ENCODE data around the gene WDFY2. TPM values are rescaled to one million over a fixed set of nuclear protein-coding genes. Genes with fewer than 3 reads are reported as not detected.

WDFY2 gene
- total and polyA plus RNA-seq, 2 of the 13 experiments (the other 11 are each of a cell fraction or from before 2014, with no cell fraction given) = 22.6 to 27.0 TPM

- H3K4me2 ChIP-seq (ENCODE audit: low read depth, low read length) = no peak overlapping the region
- no peaks in the 10 kb centered on the region for H4K20me1 ChIP-seq (ENCODE audit: insufficient read depth, low read length)
- no peaks in the 10 kb centered on the region for H3K79me2 ChIP-seq (ENCODE audit: insufficient read depth, low read length)
- DNase-seq (ENCODE audit: low spot score) (no peak), FAIRE-seq (no peak), ATAC-seq (no peak)
- no peak overlapping the region for H3K9ac ChIP-seq (ENCODE audit: insufficient read depth, low read depth, low read length)
- H3K9me3 ChIP-seq (ENCODE audit: low read length) = no peaks in the 10 kb centered on the region
- TF ChIP-seq ZNF746 (CRISPR knock-in tag; IDR thresholded peaks at IDR 0.05) = no peak
- peaks cover 0 to 17% of the 10 kb centered on the region in 2 experiments; a peak in 3 of 5 replicates for H3K36me3 ChIP-seq (replicated peaks in 1 of 2; ENCODE audit: control insufficient read depth in 1 of 2, insufficient read depth in 2 of 2, low read length in 2 of 2)
- no peaks in the 10 kb centered on the region for H3K27me3 ChIP-seq (ENCODE audit: control insufficient read depth in 1 of 2, insufficient read depth in 2 of 2, low read length in 2 of 2)
- intact Hi-C loops (cut with micrococcal nuclease; ENCODE audit: unreplicated experiment) = no loop called here
- no TSS peak for BruUV-seq (replicated peaks)
- H2AFZ ChIP-seq (ENCODE audit: low read length) = no peak overlapping the region
- POLR2A ChIA-PET = no interaction called here
- no peak overlapping the region for H3K4me3 ChIP-seq (replicated peaks in 1 of 3; ENCODE audit: insufficient read depth in 1 of 3, low read depth in 2 of 3, low read length in 3 of 3)
- H3K4me1 ChIP-seq (ENCODE audit: insufficient read depth, low read length) = no peaks in the 10 kb centered on the region
- CTCF ChIA-PET (ENCODE audit: low intra/inter-chr PET ratio, low total read pairs) = no interaction called here
- WGBS (ENCODE audit: low lambda C conversion rate) = 96% methylated on average over 1 of the region's 1 CpG
- in situ Hi-C loops (cut with HindIII; ENCODE audit: extremely low pct_ligation_motif_present, low pct_unique_long_range_greater_than_20kb) = no loop called here
- no peak overlapping the region for H3K27ac ChIP-seq (ENCODE audit: extremely low read length, insufficient read depth, low read length)
Observed at GRCh38 chr13:51713807-51714206, 129.5 kb downstream of the WDFY2 start.

- Histone ChIP-seq H3K36me3 (replicated peaks in 1 of 2; ENCODE audit: control insufficient read depth in 1 of 2, insufficient read depth in 2 of 2, low read length in 2 of 2) (peaks cover 4 to 27% of the 10 kb centered on the region in 2 experiments), H4K20me1 (ENCODE audit: insufficient read depth, low read length) (no peaks in the 10 kb centered on the region), H3K9me3 (ENCODE audit: low read length) (no peaks in the 10 kb centered on the region), H2AFZ (ENCODE audit: low read length) (no peak overlapping the region), H3K79me2 (ENCODE audit: insufficient read depth, low read length) (no peaks in the 10 kb centered on the region), H3K27ac (ENCODE audit: extremely low read length, insufficient read depth, low read length) (no peak overlapping the region), H3K4me2 (ENCODE audit: low read depth, low read length) (no peak overlapping the region), H3K4me3 (replicated peaks in 1 of 3; ENCODE audit: insufficient read depth in 1 of 3, low read depth in 2 of 3, low read length in 3 of 3) (no peak overlapping the region), H3K9ac (ENCODE audit: insufficient read depth, low read depth, low read length) (no peak overlapping the region), H3K4me1 (ENCODE audit: insufficient read depth, low read length) (no peaks in the 10 kb centered on the region), H3K27me3 (ENCODE audit: control insufficient read depth in 1 of 2, insufficient read depth in 2 of 2, low read length in 2 of 2) (no peaks in the 10 kb centered on the region)
- intact Hi-C loops (cut with micrococcal nuclease; ENCODE audit: unreplicated experiment) = no loop called here
- DNase-seq (ENCODE audit: low spot score) (no peak), FAIRE-seq (no peak), ATAC-seq (peak; percentile 60)
- POLR2A ChIA-PET = interaction anchor here (0.7 kb wide), 1 partner anchor 262 kb away, joined by 4 read pairs; the partner anchor contains the start of gene INTS6
- in situ Hi-C loops (cut with HindIII; ENCODE audit: extremely low pct_ligation_motif_present, low pct_unique_long_range_greater_than_20kb) = no loop called here
- 98% methylated on average over 2 of the region's 2 CpGs for WGBS (ENCODE audit: low lambda C conversion rate)
- BruUV-seq (replicated peaks) = no TSS peak
- TF ChIP-seq EED (CRISPR knock-in tag; IDR thresholded peaks at IDR 0.05) = no peak
- CTCF ChIA-PET (ENCODE audit: low intra/inter-chr PET ratio, low total read pairs) = no interaction called here
Observed at GRCh38 chr13:51714663-51715168, 130.5 kb downstream of the WDFY2 start.

- ChIA-PET CTCF (ENCODE audit: low intra/inter-chr PET ratio, low total read pairs) (no interaction called here), POLR2A (no interaction called here)
- Histone ChIP-seq H3K9ac (ENCODE audit: insufficient read depth, low read depth, low read length) (no peak overlapping the region), H3K27me3 (ENCODE audit: control insufficient read depth in 1 of 2, insufficient read depth in 2 of 2, low read length in 2 of 2) (no peaks in the 10 kb centered on the region), H3K79me2 (ENCODE audit: insufficient read depth, low read length) (no peaks in the 10 kb centered on the region), H4K20me1 (ENCODE audit: insufficient read depth, low read length) (no peaks in the 10 kb centered on the region), H2AFZ (ENCODE audit: low read length) (no peak overlapping the region), H3K4me2 (ENCODE audit: low read depth, low read length) (no peak overlapping the region), H3K4me3 (replicated peaks in 1 of 3; ENCODE audit: insufficient read depth in 1 of 3, low read depth in 2 of 3, low read length in 3 of 3) (no peak overlapping the region), H3K9me3 (ENCODE audit: low read length) (no peaks in the 10 kb centered on the region), H3K36me3 (replicated peaks in 1 of 2; ENCODE audit: control insufficient read depth in 1 of 2, insufficient read depth in 2 of 2, low read length in 2 of 2) (peaks cover 5 to 36% of the 10 kb centered on the region in 2 experiments), H3K27ac (ENCODE audit: extremely low read length, insufficient read depth, low read length) (no peak overlapping the region), H3K4me1 (ENCODE audit: insufficient read depth, low read length) (no peaks in the 10 kb centered on the region)
- intact Hi-C loops (cut with micrococcal nuclease; ENCODE audit: unreplicated experiment) = no loop called here
- 95% methylated on average over 3 of the region's 3 CpGs for WGBS (ENCODE audit: low lambda C conversion rate)
- in situ Hi-C loops (cut with HindIII; ENCODE audit: extremely low pct_ligation_motif_present, low pct_unique_long_range_greater_than_20kb) = no loop called here
- FAIRE-seq = no peak
- no peak for ATAC-seq
- DNase-seq (ENCODE audit: low spot score) = no peak
- no TSS peak for BruUV-seq (replicated peaks)
- TF ChIP-seq CHCHD3 (CRISPR knock-in tag; IDR thresholded peaks at IDR 0.05) (no peak), MYC (CRISPR knock-in tag; IDR thresholded peaks at IDR 0.05; ENCODE audit: borderline replicate concordance) (no peak), SUZ12 (IDR thresholded peaks at IDR 0.05; ENCODE audit: low read depth, low read length) (no peak), PAWR (CRISPR knock-in tag; IDR thresholded peaks at IDR 0.05; ENCODE audit: borderline replicate concordance) (no peak), CENPBD1 (CRISPR knock-in tag; IDR thresholded peaks at IDR 0.05; ENCODE audit: borderline replicate concordance, low read depth) (no peak), XBP1 (CRISPR knock-in tag; IDR thresholded peaks at IDR 0.05) (no peak), ZZZ3 (CRISPR knock-in tag; IDR thresholded peaks at IDR 0.05; ENCODE audit: borderline replicate concordance) (no peak), KAT8 (CRISPR knock-in tag; IDR thresholded peaks at IDR 0.05) (no peak), MXD1 (CRISPR knock-in tag; IDR thresholded peaks at IDR 0.05) (no peak)
Observed at GRCh38 chr13:51715613-51716012, 131.4 kb downstream of the WDFY2 start.

All from HepG2 (cell line).